Activated CD4-positive, alpha-beta T cell treated with anti-CD3 and anti-CD28 coated beads for 36 hours (primary cell): ENCODE results near the gene LYVE1. TPM values are rescaled to one million over a fixed set of nuclear protein-coding genes. Genes with fewer than 3 reads are reported as not detected.
A peak's percentile ranks its signal among the peaks of the same experiment; 100 is the strongest.

Experiments
- ATAC-seq: fragments of 200-7000 bp; cut with Tn5 transposase; one replicate; pipeline ENCODE4 v1.10.0; 2021; ENCODE audit warnings: mild to moderate bottlenecking, moderate library complexity
- CTCF ChIA-PET: fragments of 350-600 bp; sonication (Branson Sonifier 250); formaldehyde crosslinking; loops from one replicate; lab custom pipeline; 2021; ENCODE audit warnings: antibody characterized with exemption; lab: Charles Lee
- POLR2A ChIA-PET: fragments of 350-600 bp; sonication (Branson Sonifier 250); formaldehyde crosslinking; loops from one replicate; lab custom pipeline; 2021; ENCODE audit warnings: antibody characterized with exemption, inconsistent platforms; lab: Charles Lee
- DNase-seq: peaks from one replicate; pipeline ENCODE4 v3.0.0-alpha.2; 2020
- H3K27ac Mint-ChIP-seq: one replicate; pipeline ENCODE4 v1.8.0; 2021; ENCODE audit warnings: mixed read lengths
- H3K27me3 Mint-ChIP-seq: one replicate; pipeline ENCODE4 v1.8.0; 2021; ENCODE audit warnings: mixed read lengths
- H3K36me3 Mint-ChIP-seq: one replicate; pipeline ENCODE4 v1.8.0; 2021; ENCODE audit warnings: low read depth, mixed read lengths
- H3K4me1 Mint-ChIP-seq: one replicate; pipeline ENCODE4 v1.8.0; 2021; ENCODE audit warnings: mixed read lengths
- H3K4me3 Mint-ChIP-seq: one replicate; pipeline ENCODE4 v1.8.0; 2021; ENCODE audit warnings: mild to moderate bottlenecking, moderate library complexity, mixed read lengths
- H3K9me3 Mint-ChIP-seq: one replicate; pipeline ENCODE4 v1.8.0; 2021; ENCODE audit warnings: low read depth, mixed read lengths
- intact Hi-C, 2 experiments: fragments of 100-400 bp; cut with DNase I in 1 of 2; cut with micrococcal nuclease in 1 of 2; formaldehyde crosslinking; loops; one replicate each; pipeline versions ENCODE4 v1.14.2 to v1.15.1; 2022 to 2024; cut with DNase I, micrococcal nuclease
- total RNA-seq, 2 experiments: library from RNA; stranded (reverse); gene quantifications; one replicate each; pipeline ENCODE4 v1.2.3, GENCODE V29; 2021

LYVE1 gene
- total RNA-seq, 2 experiments from 2014 or later = not detected

GRCh38 chr11:10556590-10556989, 11.9 kb downstream of the LYVE1 start:
- no peaks in the 10 kb centered on the region for H3K4me1 Mint-ChIP-seq
- intact Hi-C loops = no loop called here

GRCh38 chr11:10551845-10552352, 16.6 kb downstream of the LYVE1 start:
- DNase-seq (no peak), ATAC-seq (no peak)
- Mint-ChIP-seq H3K4me1 (no peaks in the 10 kb centered on the region), H3K9me3 (peaks cover 4% of the 10 kb centered on the region), H3K4me3 (no peak overlapping the region), H3K27ac (no peak overlapping the region), H3K36me3 (no peaks in the 10 kb centered on the region), H3K27me3 (peaks cover 7% of the 10 kb centered on the region)
- intact Hi-C loops = no loop called here
- ChIA-PET CTCF (interaction anchor here (1.6 kb wide), 1 partner anchor 11 kb away, joined by 8 read pairs; the partner anchor contains the start of gene RNF141), POLR2A (no interaction called here)

More at GRCh38 chr11:10556590-10556989, 11.9 kb downstream of the LYVE1 start:
- DNase-seq = no peak
- no peak overlapping the region for H3K4me3 Mint-ChIP-seq
- POLR2A ChIA-PET = no interaction called here
- peaks cover 4% of the 10 kb centered on the region for H3K9me3 Mint-ChIP-seq
- no peak overlapping the region for H3K27ac Mint-ChIP-seq
- H3K27me3 Mint-ChIP-seq = peaks cover 4% of the 10 kb centered on the region
- H3K36me3 Mint-ChIP-seq = no peaks in the 10 kb centered on the region
- ATAC-seq = no peak
- CTCF ChIA-PET = interaction anchor here (0.9 to 1.0 kb wide), 2 partner anchors 11 to 22 kb away, joined by 3 read pairs; no protein-coding TSS in a partner anchor

DNA sequence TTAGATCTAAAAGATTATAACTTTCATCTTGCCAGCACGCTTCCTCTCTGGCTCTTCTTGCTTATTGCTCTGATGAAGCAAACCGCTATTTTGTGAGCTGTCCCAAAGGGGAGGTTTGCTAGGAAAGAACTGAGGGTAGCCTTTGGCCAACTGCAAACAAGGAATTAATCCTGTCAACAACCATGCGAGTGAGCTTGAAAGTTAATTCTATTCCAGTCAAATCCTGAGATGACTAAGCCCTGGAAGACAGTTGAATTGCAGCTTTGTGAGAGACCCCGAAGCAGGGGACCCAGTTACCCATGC, 17.2 kb downstream of the LYVE1 start:
- no peak for ATAC-seq
- Mint-ChIP-seq H3K36me3 (no peaks in the 10 kb centered on the region), H3K27ac (no peak overlapping the region), H3K9me3 (peaks cover 4% of the 10 kb centered on the region), H3K4me3 (no peak overlapping the region), H3K27me3 (peaks cover 7% of the 10 kb centered on the region), H3K4me1 (no peaks in the 10 kb centered on the region)
- DNase-seq = no peak
- intact Hi-C loops = no loop called here
- CTCF ChIA-PET = no interaction called here
- POLR2A ChIA-PET = no interaction called here

GRCh38 chr11:10550503-10551289, 17.8 kb downstream of the LYVE1 start:
- no peaks in the 10 kb centered on the region for H3K4me1 Mint-ChIP-seq
- no peak overlapping the region for H3K4me3 Mint-ChIP-seq
- ChIA-PET POLR2A (no interaction called here), CTCF (interaction anchor here (0.8 kb wide), 1 partner anchor 10 kb away, joined by 3 read pairs; the partner anchor contains the start of gene RNF141)
- no peaks in the 10 kb centered on the region for H3K36me3 Mint-ChIP-seq
- DNase-seq (no peak), ATAC-seq (no peak)
- H3K27me3 Mint-ChIP-seq = peaks cover 7% of the 10 kb centered on the region
- H3K9me3 Mint-ChIP-seq = peaks cover 4% of the 10 kb centered on the region
- no peak overlapping the region for H3K27ac Mint-ChIP-seq
- intact Hi-C loops = no loop called here

DNA sequence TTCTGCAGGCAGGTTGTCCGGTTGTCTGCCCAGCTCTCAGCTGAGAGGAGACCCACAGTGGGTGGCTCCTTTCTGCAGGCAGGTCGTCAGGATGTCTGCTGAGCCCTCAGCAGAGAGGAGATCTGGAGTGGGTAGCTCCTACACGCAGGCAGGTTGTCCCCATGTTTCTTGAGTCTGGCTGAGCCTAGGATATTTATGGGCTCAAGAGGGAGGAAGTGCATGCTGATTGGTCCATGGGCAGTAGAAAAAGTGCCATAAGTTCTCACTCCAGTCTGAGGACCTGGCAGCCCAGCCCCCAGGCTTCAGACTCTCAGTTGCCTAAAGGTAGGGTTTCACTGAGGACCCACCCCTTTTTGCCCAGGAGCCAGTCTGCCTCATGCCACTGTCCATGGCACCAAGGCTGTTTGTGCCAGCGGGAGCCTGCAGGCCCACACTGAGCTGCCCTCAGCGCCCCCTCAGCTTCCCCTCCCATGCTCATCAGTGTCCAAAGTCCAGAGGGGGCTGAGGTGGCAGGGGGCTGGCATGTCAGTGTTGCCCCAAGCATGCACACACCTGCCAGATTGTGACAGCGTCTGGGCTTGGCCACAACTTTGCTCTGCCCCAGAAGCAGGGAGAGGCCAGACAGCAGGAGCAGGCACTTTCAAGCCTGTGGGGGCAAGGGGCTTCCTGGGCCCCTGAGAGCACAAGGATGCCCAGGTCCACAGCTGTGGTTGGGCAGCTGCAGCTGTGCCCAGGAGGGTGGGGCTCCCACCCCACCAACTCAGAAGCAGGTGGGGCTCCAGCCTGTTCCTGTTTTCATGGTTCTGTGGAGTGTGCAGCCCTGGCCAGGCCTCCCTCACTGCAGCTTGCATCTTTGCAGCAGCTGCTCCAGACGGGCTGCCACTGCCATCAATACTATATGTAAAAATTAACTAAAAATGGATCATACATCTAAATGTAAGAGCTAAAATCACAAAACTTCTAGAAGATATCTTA, 23.7 kb downstream of the LYVE1 start:
- H3K9me3 Mint-ChIP-seq = no peaks in the 10 kb centered on the region
- H3K27ac Mint-ChIP-seq = no peak overlapping the region
- H3K4me1 Mint-ChIP-seq = peaks cover 8% of the 10 kb centered on the region
- ATAC-seq = no peak
- H3K36me3 Mint-ChIP-seq = no peaks in the 10 kb centered on the region
- no peaks in the 10 kb centered on the region for H3K27me3 Mint-ChIP-seq
- ChIA-PET CTCF (interaction anchor here (1.2 to 1.7 kb wide), 2 partner anchors 12 to 183 kb away, joined by 3 to 4 read pairs; no protein-coding TSS in a partner anchor), POLR2A (no interaction called here)
- no peak for DNase-seq
- intact Hi-C loops = loop anchor here (5.0 to 10.0 kb wide), 3 partner anchors 190 to 310 kb away; partner anchors contain the start of genes ADM (in 1 of the 2) and ZBED5 (in 1 of the 2)
- H3K4me3 Mint-ChIP-seq = no peak overlapping the region

DNA sequence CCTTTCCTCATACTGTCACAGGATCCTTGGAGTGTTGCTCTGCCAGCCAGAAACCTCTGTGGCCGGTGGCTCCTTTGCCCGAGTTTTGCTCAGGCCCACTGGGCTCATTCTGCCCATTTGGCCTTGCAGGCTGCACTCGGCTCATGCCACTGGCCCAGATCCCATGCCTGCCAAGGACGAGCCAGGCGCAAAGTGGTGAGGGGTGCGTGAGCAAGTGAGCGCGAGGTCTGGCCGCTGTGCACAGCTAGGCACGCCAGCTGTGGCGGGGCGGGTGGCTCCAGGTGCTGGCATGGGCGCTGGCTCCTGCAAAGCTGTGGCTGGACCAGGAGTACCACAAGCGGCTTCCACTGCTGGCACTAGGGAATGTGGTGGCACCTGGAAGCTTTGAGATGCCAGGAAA, 24.7 kb downstream of the LYVE1 start:
- H3K27ac Mint-ChIP-seq = no peak overlapping the region
- no peaks in the 10 kb centered on the region for H3K36me3 Mint-ChIP-seq
- ATAC-seq = no peak
- intact Hi-C loops = loop anchor here (5.0 to 10.0 kb wide), 3 partner anchors 191 to 311 kb away; partner anchors contain the start of genes ADM (in 1 of the 2) and ZBED5 (in 1 of the 2)
- H3K4me1 Mint-ChIP-seq = peaks cover 10% of the 10 kb centered on the region
- no peaks in the 10 kb centered on the region for H3K27me3 Mint-ChIP-seq
- DNase-seq = no peak
- POLR2A ChIA-PET = no interaction called here
- no peaks in the 10 kb centered on the region for H3K9me3 Mint-ChIP-seq
- no peak overlapping the region for H3K4me3 Mint-ChIP-seq
- CTCF ChIA-PET = interaction anchor here (1.7 kb wide), 1 partner anchor 11 kb away, joined by 4 read pairs; no protein-coding TSS in a partner anchor

DNA sequence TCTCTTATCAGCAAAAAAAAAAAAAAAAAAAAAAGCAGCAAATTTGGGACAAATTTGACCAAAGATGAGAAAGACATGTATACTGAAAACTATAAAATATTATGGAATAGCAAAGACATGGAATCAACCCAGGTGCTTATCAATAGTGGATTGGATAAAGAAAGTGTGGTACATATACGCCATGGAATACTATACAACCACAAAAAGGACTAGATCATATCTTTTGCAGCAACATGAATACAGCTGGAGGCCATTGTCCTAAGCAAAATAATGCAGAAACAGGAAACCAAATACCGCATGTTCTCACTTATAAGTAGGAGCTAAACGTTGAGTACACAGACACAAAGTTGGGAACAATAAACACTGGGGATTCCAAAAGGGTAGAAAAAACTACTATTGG, 25.7 kb downstream of the LYVE1 start:
- intact Hi-C loops = loop anchor here (5.0 to 10.0 kb wide), 3 partner anchors 192 to 312 kb away; partner anchors contain the start of genes ADM (in 1 of the 2) and ZBED5 (in 1 of the 2)
- ATAC-seq (no peak), DNase-seq (no peak)
- Mint-ChIP-seq H3K4me3 (no peak overlapping the region), H3K4me1 (peaks cover 10% of the 10 kb centered on the region), H3K27ac (no peak overlapping the region), H3K27me3 (no peaks in the 10 kb centered on the region), H3K36me3 (no peaks in the 10 kb centered on the region), H3K9me3 (no peaks in the 10 kb centered on the region)
- ChIA-PET POLR2A (no interaction called here), CTCF (interaction anchor here (2.4 to 3.3 kb wide), 3 partner anchors 10 to 114 kb away, joined by 8 to 16 read pairs (median 14); no protein-coding TSS in a partner anchor)

GRCh38 chr11:10541561-10541930, 26.9 kb downstream of the LYVE1 start:
- Mint-ChIP-seq H3K27me3 (no peaks in the 10 kb centered on the region), H3K4me1 (peaks cover 14% of the 10 kb centered on the region), H3K27ac (peak overlapping the region; percentile 45), H3K9me3 (no peaks in the 10 kb centered on the region), H3K4me3 (peak overlapping the region; percentile 88), H3K36me3 (no peaks in the 10 kb centered on the region)
- intact Hi-C loops = loop anchor here (1.0 to 10.0 kb wide), 10 partner anchors 83 to 313 kb away; partner anchors contain the start of genes ADM (in 1 of the 2), CTR9 (in 1 of the 2), EIF4G2 (in 1 of the 2) and ZBED5 (in 1 of the 2)
- DNase-seq (no peak), ATAC-seq (no peak)
- POLR2A ChIA-PET = interaction anchor here (1.0 to 1.6 kb wide), 4 partner anchors 85 to 267 kb away, joined by 3 to 6 read pairs (median 4); partner anchors contain the start of gene EIF4G2
- CTCF ChIA-PET = interaction anchor here (0.6 to 3.3 kb wide), 27 partner anchors 10 to 202 kb away, joined by 3 to 29 read pairs (median 6); no protein-coding TSS in a partner anchor

GRCh38 chr11:10540915-10541560, 27.4 kb downstream of the LYVE1 start, which contains the start of gene RNF141:
TSS of gene RNF141 (minus strand) at chr11:10541187. CDS start at chr11:10534158, 7,029 bp downstream.
- no peaks in the 10 kb centered on the region for H3K27me3 Mint-ChIP-seq
- H3K36me3 Mint-ChIP-seq = no peaks in the 10 kb centered on the region
- no peaks in the 10 kb centered on the region for H3K9me3 Mint-ChIP-seq
- CTCF ChIA-PET = interaction anchor here (0.6 to 3.3 kb wide), 41 partner anchors 8 to 835 kb away, joined by 3 to 29 read pairs (median 4); no protein-coding TSS in a partner anchor
- peak within 1 kb of the TSS; percentile 88 for H3K4me3 Mint-ChIP-seq
- intact Hi-C loops = loop anchor here (1.0 to 10.0 kb wide), 12 partner anchors 14 to 314 kb away; partner anchors contain the start of genes ADM (in 1 of the 2), CTR9 (in 1 of the 2), EIF4G2 (in 1 of the 2) and ZBED5 (in 1 of the 2)
- POLR2A ChIA-PET = interaction anchor here (1.0 to 1.6 kb wide), 4 partner anchors 85 to 268 kb away, joined by 3 to 6 read pairs (median 4); partner anchors contain the start of gene EIF4G2
- peaks cover 18% of the 10 kb centered on the region for H3K4me1 Mint-ChIP-seq
- peak; percentile 98 for ATAC-seq
- peak; percentile 98 for DNase-seq
- H3K27ac Mint-ChIP-seq = peak within 1 kb of the TSS; percentile 58

GRCh38 chr11:10540546-10540914, 27.9 kb downstream of the LYVE1 start:
- CTCF ChIA-PET = interaction anchor here (0.6 to 3.3 kb wide), 40 partner anchors 9 to 835 kb away, joined by 3 to 29 read pairs (median 4); no protein-coding TSS in a partner anchor
- Mint-ChIP-seq H3K4me3 (peak overlapping the region; percentile 88), H3K9me3 (no peaks in the 10 kb centered on the region), H3K36me3 (no peaks in the 10 kb centered on the region), H3K4me1 (peaks cover 21% of the 10 kb centered on the region), H3K27me3 (no peaks in the 10 kb centered on the region), H3K27ac (peak overlapping the region; percentile 48)
- DNase-seq (no peak), ATAC-seq (peak; percentile 10)
- POLR2A ChIA-PET = interaction anchor here (1.0 to 1.6 kb wide), 4 partner anchors 84 to 268 kb away, joined by 3 to 6 read pairs (median 4); partner anchors contain the start of gene EIF4G2
- intact Hi-C loops = loop anchor here (1.0 to 10.0 kb wide), 9 partner anchors 13 to 314 kb away; partner anchors contain the start of genes ADM (in 1 of the 2), EIF4G2 (in 1 of the 2) and ZBED5 (in 1 of the 2)
